NCI-H1105 treated with DMSO at 0.1 percent for 48 hours (cell line): ENCODE results near the gene ZNF786.
"Not testable (repeated sequence)": the region's sequence is repeated elsewhere in the genome, so short reads cannot be mapped to it uniquely, and the experiment has no call there.

Source experiments
- DNase-seq: peaks from one replicate; lab custom pipeline; 2025; lab: John Stamatoyannopoulos, UW

ZNF786 gene

GRCh38 chr7:149077594-149077993 lies 12.9 kb downstream of the ZNF786 start:
- no peak for DNase-seq

DNA sequence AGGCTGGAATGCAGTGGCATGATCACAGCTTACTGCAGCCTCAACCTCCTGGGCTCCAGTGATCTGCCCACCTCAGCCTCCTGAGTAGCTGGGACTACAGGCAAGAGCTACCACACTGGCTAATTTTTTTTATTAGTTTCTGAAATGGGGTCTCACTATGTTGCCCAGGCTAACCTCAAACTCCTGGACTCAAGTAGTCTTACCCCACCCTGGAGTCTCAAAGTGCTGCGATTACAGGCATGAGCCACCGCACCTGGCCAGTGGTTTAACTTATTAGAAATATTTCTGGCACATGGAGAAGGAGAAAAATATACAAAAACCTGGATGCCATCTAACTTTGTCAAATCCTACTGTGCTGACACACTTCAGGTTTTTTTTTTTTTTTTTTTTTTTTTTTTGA lies 15.2 kb downstream of the ZNF786 start:
- no peak for DNase-seq

DNA sequence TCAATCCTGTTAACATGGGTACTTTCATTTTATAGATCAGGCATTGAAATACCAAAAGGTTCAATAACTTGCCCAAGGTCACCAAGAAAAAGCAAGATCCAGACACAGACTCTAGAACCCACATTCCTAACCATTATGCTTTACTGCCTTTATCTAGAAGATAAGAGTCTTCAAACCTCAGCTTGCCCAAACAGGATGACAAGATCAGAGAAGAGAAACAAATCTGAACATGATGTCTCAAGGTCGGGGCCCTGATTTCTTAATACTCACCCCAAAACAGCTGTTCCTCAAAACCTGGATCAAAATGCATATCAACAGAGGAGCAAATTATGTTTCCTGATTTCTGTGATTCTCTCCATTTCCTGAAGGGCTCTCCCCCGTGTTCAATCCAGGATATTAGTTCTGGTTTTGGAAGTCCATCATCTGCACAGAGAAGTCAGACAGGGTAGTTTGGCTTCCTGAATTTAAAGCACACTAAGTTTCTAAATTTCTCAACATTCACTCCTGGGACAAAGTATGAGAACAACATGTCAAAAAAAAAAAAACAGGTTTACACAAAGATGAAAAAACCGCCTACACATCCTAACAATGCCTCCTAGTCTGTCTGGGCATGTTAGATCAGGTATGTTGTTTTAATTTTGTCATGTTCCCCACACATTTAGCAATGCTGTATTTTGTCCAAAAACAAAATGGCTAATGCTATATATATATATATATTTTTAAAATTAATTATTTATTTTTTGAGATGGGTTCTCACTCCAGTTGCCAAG lies 16.2 kb downstream of the ZNF786 start:
- DNase-seq: no peak

GRCh38 chr7:149072438-149072775 lies 18.1 kb downstream of the ZNF786 start:
- DNase-seq: no peak

DNA sequence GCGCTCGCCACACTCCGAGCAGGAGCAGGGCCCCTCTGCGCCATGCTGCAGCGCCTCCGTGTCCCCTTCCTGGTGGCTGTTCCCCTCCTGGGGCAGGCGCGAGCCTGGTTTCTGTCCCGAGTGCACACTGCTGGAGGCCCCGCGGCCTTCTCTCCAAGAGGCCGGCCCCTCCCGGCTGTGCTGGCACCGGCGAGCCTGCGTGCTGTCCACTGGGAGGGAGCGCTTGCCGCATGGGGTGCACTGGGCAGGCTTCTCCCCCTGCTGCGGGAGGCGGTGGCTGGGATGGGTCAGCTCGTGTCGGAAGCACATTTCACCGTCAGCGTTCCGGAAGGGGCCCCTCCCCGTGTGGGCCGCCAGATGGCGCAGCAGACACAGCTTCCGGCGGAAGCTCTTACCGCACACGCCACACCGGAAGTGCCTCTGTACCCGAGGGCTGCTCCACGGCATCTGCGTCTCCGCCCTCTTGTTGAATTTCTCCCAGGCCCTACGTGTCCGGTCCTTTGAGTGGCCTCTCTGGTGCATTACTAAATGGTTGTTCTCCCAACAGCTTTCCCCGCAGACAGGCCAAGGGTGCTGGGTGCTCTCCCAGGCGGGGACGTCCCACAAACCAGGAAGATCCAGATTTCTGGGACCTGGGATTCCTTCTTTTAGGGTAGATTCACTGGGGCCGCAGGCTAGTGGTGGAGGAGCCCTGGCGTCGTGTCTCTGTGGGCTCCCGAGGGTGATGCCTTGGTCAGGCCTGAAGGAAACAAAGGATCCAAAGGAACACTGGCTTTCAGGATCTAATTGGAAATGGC lies 18.7 kb downstream of the ZNF786 start:
- no peak for DNase-seq

DNA sequence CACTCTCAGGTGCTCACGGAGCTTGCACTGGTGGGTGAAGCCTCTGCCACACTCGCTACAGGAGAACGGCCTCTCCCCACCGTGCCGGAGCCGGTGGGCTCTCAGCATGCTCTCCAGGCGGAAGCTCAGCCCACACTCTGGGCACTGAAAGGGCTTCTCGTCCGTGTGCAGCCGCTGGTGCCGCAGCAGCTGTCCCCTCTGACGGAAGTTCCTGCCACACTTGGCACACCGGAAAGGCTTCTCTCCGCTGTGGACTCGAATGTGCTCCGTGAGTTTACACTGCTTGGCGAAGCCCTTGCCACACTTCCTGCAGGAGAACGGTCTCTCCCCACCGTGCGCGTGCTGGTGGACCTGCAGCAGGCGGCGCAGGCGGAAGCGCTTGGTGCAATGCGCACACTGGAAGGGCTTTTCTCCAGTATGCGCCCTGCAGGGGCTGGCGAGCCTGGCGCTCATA lies 19.3 kb downstream of the ZNF786 start:
- no peak for DNase-seq

GRCh38 chr7:149070372-149071125 lies 20.0 kb downstream of the ZNF786 start:
- DNase-seq: no peak

- no peak for DNase-seq
Measured at GRCh38 chr7:149067869-149068268, 22.6 kb downstream of the ZNF786 start.

DNA sequence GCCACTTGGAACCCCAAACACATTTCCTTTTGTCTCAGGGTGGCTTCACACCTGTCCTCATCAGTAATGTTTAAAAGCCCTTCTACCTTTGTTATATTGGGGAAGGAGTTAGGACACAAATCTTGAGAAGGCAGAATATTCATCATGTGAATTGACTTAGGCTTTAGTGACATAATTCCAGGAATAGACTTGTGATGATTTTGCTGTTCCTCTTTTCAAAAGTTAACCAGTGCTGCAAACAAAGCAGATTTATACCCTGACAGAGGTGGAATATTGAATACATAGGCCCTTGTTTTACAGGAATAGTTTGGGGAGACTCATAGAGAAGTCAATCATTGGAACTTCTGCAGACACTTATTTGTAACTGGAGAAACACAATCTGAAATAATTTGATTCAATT lies 27.0 kb downstream of the ZNF786 start:
- no peak for DNase-seq

DNA sequence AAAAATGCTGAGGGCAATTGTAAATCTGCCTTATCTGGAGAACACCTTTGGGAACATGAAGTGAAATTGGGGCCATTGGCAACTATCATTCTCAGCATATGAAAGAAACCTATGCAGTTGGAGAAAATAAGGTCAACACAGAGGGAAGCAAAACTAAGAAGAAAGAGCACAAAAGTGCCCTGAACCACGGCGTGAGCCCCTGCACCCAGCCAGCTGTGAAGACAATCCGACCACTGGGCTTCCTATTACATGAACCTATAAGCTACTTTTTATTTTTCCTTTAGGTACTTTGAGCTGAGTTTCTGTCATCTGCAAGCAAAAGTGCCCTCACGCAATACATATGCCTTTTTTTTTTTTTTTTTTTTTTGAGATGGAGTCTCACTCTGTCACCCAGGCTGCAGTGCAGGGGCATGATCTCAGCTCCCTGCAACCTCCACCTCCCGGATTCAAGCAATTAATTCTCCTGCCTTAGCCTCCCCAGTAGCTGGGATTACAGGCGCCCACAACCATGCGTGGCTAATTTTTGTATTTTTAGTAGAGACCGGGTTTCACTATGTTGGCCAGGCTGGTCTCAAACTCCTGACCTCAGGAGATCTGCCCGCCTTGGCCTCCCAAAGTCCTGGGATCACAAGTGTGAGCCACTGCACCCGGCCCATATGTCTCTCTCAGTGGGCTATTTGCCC lies 28.2 kb downstream of the ZNF786 start:
- DNase-seq: not testable (repeated sequence)

- DNase-seq: no peak
Measured at GRCh38 chr7:149060156-149060555, 30.4 kb downstream of the ZNF786 start.

DNA sequence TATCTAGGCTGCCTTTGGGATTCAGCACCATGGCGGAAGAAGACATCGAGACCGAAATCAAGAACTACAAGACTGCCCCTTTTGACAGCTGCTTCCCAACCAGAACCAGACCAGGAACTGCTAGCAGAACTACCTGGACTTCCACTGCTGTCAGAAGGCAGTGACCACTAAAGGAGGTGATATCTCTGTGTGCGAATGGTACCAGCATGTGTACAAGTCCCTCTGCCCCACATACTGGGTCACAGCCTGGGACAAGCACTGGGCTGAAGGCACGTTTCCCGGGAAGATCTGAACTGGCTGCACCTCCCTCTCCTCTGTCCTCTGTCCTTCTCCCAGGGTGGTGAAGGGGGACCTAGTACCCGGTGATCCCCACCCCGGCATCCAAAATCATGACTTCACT lies 36.6 kb downstream of the ZNF786 start:
- DNase-seq: no peak

- no peak for DNase-seq
Measured at GRCh38 chr7:149053384-149053783, 37.1 kb downstream of the ZNF786 start.

DNA sequence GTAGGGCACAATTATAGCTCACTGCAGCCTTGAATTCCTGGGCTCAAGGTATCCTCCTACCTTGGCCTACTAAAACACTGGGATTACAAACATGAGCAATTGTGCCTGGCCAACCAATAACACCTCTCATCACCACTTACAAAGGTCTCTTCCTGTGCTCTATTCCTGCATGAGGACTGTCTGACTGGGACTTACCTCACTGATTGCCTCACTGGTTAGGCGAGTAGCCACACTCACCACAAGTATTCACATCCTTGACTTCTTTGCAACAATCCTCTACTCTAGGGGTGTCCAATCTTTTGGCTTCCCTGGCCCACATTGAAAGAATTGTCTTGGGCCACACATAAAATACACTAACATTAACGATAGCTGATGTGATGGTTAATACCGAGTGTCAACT lies 39.6 kb downstream of the ZNF786 start:
- no peak for DNase-seq

DNA sequence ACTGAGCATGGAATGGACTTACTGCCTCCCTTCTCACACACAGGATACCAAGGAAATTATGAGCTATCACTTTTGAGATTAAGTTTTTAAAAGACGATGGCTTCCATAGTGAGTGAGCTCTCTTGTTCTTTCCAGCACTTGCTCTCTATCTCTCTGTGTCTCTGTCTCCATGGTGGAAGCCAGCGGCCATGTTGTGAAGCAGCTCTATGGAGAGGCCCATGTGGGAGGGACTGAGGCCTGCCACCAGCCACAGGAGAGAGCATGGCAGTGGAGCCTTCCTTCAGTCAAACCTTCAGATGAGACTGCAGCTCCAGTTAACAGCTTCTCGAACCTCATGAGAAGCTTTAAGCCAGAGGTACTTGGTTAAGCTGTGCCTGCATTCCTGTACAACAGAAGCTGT lies 41.7 kb downstream of the ZNF786 start:
- no peak for DNase-seq

GRCh38 chr7:149046416-149046815 lies 44.1 kb downstream of the ZNF786 start:
- no peak for DNase-seq

GRCh38 chr7:149043936-149044335 lies 46.6 kb downstream of the ZNF786 start:
- no peak for DNase-seq

DNA sequence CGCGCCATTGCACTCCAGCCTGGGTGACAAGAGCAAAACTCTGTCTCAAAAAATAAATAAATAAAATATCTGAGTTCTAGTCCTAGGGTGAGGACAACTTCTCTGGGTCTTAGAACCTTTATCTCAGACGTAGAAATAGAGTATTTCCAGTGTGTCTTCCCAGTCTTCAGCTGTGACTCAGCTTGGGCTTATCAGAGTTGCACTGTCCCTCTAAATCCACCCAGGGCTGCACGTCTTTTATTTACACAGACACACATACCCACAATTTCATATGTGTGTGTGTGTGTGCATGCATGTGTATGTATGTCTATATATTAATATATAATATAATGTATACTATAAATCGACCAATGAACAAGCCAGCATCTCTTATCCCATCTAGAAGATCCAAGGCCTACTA lies 49.2 kb downstream of the ZNF786 start:
- DNase-seq: no peak

DNA sequence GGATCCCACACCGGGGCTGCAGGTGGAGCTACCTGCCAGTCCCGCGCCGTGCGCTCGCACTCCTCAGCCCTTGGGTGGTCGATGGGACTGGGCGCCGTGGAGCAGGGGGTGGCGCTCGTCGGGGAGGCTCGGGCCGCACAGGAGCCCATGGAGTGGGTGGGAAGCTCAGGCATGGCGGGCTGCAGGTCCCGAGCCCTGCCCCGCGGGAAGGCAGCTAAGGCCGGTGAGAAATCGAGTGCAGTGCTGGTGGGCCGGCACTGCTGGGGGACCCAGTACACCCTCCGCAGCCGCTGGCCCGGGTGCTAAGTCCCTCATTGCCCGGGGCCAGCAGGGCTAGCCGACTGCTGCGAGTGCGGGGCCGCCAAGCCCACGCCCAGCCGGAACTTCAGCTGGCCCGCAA lies 51.9 kb downstream of the ZNF786 start:
- not testable (repeated sequence) for DNase-seq

DNA sequence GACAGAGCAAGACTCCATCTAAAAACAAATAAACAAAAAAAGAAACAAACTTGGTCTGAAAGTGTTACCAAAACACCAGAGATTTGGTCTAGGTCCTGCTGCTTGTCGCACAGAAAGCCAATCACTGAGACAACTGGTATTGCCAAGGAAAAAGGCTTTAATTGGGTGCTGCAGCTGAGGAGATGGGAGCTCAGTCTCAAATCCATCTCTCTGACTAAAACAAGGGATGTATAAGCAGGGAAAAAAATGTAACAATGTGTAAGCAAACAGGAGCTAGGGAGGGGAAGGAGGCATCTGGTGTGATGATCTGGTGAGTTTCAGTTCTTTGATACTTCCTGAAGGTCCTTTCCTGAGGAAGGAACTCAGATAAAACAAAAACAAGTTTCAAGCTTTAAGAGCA lies 53.8 kb downstream of the ZNF786 start:
- DNase-seq: no peak

GRCh38 chr7:149031353-149031910 lies 59.1 kb downstream of the ZNF786 start:
- DNase-seq: no peak

GRCh38 chr7:149030439-149030838 lies 60.1 kb downstream of the ZNF786 start:
- not testable (repeated sequence) for DNase-seq
